Measurements from ENCODE around the gene RAP1GAP2.
"Not testable (repeated sequence)": the region's sequence is repeated elsewhere in the genome, so short reads cannot be mapped to it uniquely, and the experiment has no call there.

RAP1GAP2 gene

DNA sequence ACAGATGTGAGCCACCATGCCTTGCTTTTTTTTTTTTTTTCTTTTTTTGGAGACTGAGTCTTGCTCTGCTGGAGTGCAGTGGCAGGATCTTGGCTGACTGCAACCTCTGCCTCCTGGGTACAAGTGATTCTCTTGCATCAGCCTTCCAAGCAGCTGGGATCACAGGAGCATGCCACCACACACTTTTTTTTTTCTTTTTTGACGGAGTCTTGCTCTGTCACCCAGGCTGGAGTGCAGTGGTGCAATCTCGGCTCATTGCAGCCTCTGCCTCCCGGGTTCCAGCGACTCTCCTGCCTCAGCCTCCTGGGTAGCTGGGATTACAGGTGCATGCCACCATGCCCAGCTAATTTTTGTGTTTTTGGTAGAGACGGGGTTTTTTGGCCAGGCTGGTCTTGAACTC lies 23.1 kb downstream of the RAP1GAP2 start:
- H3K27ac ChIP-seq (ENCODE audit: low read depth, low read length); H3K9ac ChIP-seq (ENCODE audit: low read depth, low read length); H3K27me3 ChIP-seq (ENCODE audit: control insufficient read depth, insufficient read depth, low read length); H3K4me1 ChIP-seq (ENCODE audit: control insufficient read depth, insufficient read depth, low read length); H3K36me3 ChIP-seq (ENCODE audit: control insufficient read depth, insufficient read depth, low read length); H3K4me3 ChIP-seq (ENCODE audit: low read depth, low read length); H3K9me3 ChIP-seq (ENCODE audit: control insufficient read depth, insufficient read depth, low read length): not testable (repeated sequence)

DNA sequence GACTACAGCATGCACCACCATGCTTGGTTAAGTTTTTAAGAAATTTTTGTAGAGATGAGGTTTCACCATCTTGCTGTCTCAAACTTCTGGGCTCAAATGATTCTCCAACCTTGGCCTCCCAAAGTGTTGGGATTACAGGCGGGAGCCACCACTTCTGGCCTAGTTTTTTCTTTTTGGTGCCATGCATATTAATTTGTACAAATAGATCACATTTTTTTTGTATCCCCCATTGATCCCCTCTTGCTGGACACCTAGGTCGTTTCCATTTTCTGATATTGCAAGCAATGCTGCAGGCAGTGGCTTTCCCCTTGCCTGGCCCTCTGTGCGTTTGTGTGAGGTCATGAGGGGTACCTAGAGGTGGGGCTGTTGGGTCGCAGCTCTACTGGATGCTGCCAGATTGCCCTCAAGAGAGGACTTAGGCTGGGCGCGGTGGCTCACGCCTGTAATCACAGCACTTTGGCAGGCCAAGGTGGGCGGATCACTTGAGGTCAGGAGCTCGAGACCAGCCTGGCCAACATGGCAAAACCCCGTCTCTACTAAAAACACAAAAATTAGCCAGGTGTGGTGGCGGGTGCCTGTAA lies 23.8 kb downstream of the RAP1GAP2 start:
- Histone ChIP-seq H3K36me3 (ENCODE audit: control insufficient read depth, insufficient read depth, low read length) (no peaks in the 10 kb centered on the region), H3K4me1 (ENCODE audit: control insufficient read depth, insufficient read depth, low read length) (no peaks in the 10 kb centered on the region), H3K9me3 (ENCODE audit: control insufficient read depth, insufficient read depth, low read length) (no peaks in the 10 kb centered on the region), H3K4me3 (ENCODE audit: low read depth, low read length) (no peak overlapping the region), H3K27me3 (ENCODE audit: control insufficient read depth, insufficient read depth, low read length) (no peaks in the 10 kb centered on the region), H3K27ac (ENCODE audit: low read depth, low read length) (no peak overlapping the region), H3K9ac (ENCODE audit: low read depth, low read length) (no peak overlapping the region)

DNA sequence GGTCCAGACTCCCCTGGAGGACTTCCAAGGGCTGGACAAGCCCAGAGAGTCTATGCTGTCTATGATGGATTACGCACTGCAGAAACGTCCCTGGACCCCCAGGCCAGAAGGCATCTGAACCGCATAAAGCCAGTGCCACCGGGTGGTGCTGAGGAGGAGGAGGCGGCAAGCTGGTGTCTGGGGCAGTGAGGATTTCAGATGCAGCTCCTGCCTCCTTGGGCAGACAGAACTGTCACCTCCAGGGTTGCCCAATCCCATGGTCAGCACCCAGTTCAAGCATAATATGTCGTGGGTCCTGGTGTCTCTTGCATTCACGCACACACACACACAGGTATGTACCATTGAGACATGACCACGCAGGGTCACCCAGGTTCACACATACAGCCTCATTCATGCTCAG lies 25.6 kb downstream of the RAP1GAP2 start:
- no peaks in the 10 kb centered on the region for H3K4me1 ChIP-seq (ENCODE audit: control insufficient read depth, insufficient read depth, low read length)
- H3K36me3 ChIP-seq (ENCODE audit: control insufficient read depth, insufficient read depth, low read length): no peaks in the 10 kb centered on the region
- no peaks in the 10 kb centered on the region for H3K9me3 ChIP-seq (ENCODE audit: control insufficient read depth, insufficient read depth, low read length)
- no peaks in the 10 kb centered on the region for H3K27me3 ChIP-seq (ENCODE audit: control insufficient read depth, insufficient read depth, low read length)
- no peak overlapping the region for H3K4me3 ChIP-seq (ENCODE audit: low read depth, low read length)
- no peak overlapping the region for H3K27ac ChIP-seq (ENCODE audit: low read depth, low read length)
- no peak overlapping the region for H3K9ac ChIP-seq (ENCODE audit: low read depth, low read length)

DNA sequence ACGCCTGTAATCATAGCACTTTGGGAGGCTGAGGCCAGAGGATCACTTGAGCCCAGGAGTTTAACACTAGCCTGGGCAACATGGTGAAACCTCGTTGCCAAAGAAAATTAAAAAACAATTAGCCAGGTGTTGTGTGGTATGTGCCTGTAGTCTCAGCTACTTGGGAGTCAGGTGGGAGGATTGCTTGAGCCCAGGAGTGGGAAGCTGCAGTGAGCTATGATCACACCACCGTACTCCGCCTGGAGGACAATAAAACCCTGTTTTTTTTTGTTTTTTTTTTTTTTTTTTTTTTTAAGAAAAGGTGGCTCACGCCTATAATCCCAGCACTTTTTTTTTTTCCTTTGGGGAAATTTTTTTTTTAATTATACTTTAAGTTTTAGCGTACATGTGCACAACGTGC lies 26.1 kb downstream of the RAP1GAP2 start:
- H3K27ac ChIP-seq (ENCODE audit: low read depth, low read length): no peak overlapping the region
- no peak overlapping the region for H3K4me3 ChIP-seq (ENCODE audit: low read depth, low read length)
- no peaks in the 10 kb centered on the region for H3K4me1 ChIP-seq (ENCODE audit: control insufficient read depth, insufficient read depth, low read length)
- no peaks in the 10 kb centered on the region for H3K27me3 ChIP-seq (ENCODE audit: control insufficient read depth, insufficient read depth, low read length)
- no peaks in the 10 kb centered on the region for H3K36me3 ChIP-seq (ENCODE audit: control insufficient read depth, insufficient read depth, low read length)
- H3K9ac ChIP-seq (ENCODE audit: low read depth, low read length): no peak overlapping the region
- no peaks in the 10 kb centered on the region for H3K9me3 ChIP-seq (ENCODE audit: control insufficient read depth, insufficient read depth, low read length)

GRCh38 chr17:2825253-2825970 lies 29.2 kb downstream of the RAP1GAP2 start:
- Histone ChIP-seq H3K36me3 (ENCODE audit: control insufficient read depth, insufficient read depth, low read length) (no peaks in the 10 kb centered on the region), H3K27ac (ENCODE audit: low read depth, low read length) (no peak overlapping the region), H3K9ac (ENCODE audit: low read depth, low read length) (no peak overlapping the region), H3K27me3 (ENCODE audit: control insufficient read depth, insufficient read depth, low read length) (no peaks in the 10 kb centered on the region), H3K4me1 (ENCODE audit: control insufficient read depth, insufficient read depth, low read length) (peaks cover 3% of the 10 kb centered on the region), H3K9me3 (ENCODE audit: control insufficient read depth, insufficient read depth, low read length) (no peaks in the 10 kb centered on the region), H3K4me3 (ENCODE audit: low read depth, low read length) (no peak overlapping the region)

- no peaks in the 10 kb centered on the region for H3K9me3 ChIP-seq (ENCODE audit: control insufficient read depth, insufficient read depth, low read length)
- no peak overlapping the region for H3K4me3 ChIP-seq (ENCODE audit: low read depth, low read length)
- H3K36me3 ChIP-seq (ENCODE audit: control insufficient read depth, insufficient read depth, low read length): no peaks in the 10 kb centered on the region
- H3K4me1 ChIP-seq (ENCODE audit: control insufficient read depth, insufficient read depth, low read length): peaks cover 3% of the 10 kb centered on the region
- H3K27me3 ChIP-seq (ENCODE audit: control insufficient read depth, insufficient read depth, low read length): no peaks in the 10 kb centered on the region
- no peak overlapping the region for H3K9ac ChIP-seq (ENCODE audit: low read depth, low read length)
- no peak overlapping the region for H3K27ac ChIP-seq (ENCODE audit: low read depth, low read length)
Measured at GRCh38 chr17:2828397-2829038, 32.3 kb downstream of the RAP1GAP2 start.

DNA sequence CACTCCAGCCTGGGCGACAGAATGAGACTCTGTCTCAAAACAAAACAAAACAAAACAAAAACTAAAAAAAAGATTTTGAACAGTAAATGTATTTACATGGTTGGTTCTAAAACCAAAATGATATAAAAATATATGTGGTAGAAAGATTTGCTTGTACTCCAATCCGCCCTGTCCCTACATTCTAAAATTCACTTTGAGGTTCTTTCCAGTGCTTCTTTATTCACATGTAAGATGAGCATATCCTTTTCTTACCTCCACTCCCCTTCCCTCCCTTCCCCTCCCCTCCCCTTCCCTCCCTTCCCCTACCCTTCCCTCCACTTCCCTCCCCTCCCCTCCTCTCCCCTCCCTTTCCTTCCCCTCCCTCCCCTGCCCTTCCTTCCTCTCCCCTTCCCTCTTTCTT lies 34.4 kb downstream of the RAP1GAP2 start:
- no peak overlapping the region for H3K9ac ChIP-seq (ENCODE audit: low read depth, low read length)
- peaks cover 3% of the 10 kb centered on the region for H3K4me1 ChIP-seq (ENCODE audit: control insufficient read depth, insufficient read depth, low read length)
- no peak overlapping the region for H3K4me3 ChIP-seq (ENCODE audit: low read depth, low read length)
- H3K9me3 ChIP-seq (ENCODE audit: control insufficient read depth, insufficient read depth, low read length): no peaks in the 10 kb centered on the region
- no peaks in the 10 kb centered on the region for H3K36me3 ChIP-seq (ENCODE audit: control insufficient read depth, insufficient read depth, low read length)
- H3K27me3 ChIP-seq (ENCODE audit: control insufficient read depth, insufficient read depth, low read length): no peaks in the 10 kb centered on the region
- H3K27ac ChIP-seq (ENCODE audit: low read depth, low read length): no peak overlapping the region

DNA sequence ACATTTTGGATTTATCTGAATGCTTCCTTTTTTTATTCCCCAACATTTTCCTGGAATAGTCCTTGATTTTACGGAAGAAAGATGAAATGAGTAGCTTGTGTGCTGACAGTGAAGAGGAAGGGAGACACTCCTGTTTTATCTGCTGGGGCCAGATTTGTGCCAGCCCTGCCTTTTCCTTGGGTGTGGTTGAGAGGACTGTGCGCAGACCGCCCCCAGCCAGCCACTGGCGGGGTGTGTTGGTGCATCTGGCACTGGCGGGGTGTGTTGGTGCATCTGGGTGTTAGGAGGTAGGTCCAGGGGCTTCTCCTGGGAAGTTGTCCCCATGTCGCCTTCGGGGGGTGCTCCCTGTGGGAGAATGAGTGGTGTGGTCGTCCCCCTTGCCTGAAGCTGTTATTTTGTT lies 39.5 kb downstream of the RAP1GAP2 start:
- H3K36me3 ChIP-seq (ENCODE audit: control insufficient read depth, insufficient read depth, low read length): no peaks in the 10 kb centered on the region
- no peak overlapping the region for H3K27ac ChIP-seq (ENCODE audit: low read depth, low read length)
- H3K9ac ChIP-seq (ENCODE audit: low read depth, low read length): no peak overlapping the region

DNA sequence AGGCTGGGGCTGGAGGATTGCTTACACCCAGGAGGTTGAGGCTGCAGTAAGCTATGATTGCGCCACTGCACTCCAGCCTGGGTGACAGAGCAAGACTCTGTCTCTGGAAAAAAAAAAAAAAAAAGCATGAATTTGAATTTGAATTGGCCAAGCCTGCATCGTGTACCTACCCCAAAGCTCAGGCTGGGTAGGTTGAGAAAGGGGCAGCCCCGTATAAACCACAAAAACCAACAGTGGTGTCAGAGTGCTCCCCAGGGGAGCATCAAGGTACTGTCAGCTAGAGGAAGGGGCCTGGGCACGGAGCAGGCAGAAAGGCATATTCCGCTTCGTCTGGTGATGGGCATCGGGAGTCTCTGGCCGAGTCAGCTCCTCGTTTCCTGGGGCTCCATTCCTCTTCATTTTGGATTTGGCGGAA lies 40.9 kb downstream of the RAP1GAP2 start:
- no peaks in the 10 kb centered on the region for H3K36me3 ChIP-seq (ENCODE audit: control insufficient read depth, insufficient read depth, low read length)
- H3K27ac ChIP-seq (ENCODE audit: low read depth, low read length): no peak overlapping the region
- no peaks in the 10 kb centered on the region for H3K4me1 ChIP-seq (ENCODE audit: control insufficient read depth, insufficient read depth, low read length)
- H3K9me3 ChIP-seq (ENCODE audit: control insufficient read depth, insufficient read depth, low read length): no peaks in the 10 kb centered on the region
- H3K27me3 ChIP-seq (ENCODE audit: control insufficient read depth, insufficient read depth, low read length): no peaks in the 10 kb centered on the region
- no peak overlapping the region for H3K4me3 ChIP-seq (ENCODE audit: low read depth, low read length)
- no peak overlapping the region for H3K9ac ChIP-seq (ENCODE audit: low read depth, low read length)

More for the DNA sequence above, 39.5 kb downstream of the RAP1GAP2 start:
- no peak overlapping the region for H3K4me3 ChIP-seq (ENCODE audit: low read depth, low read length)
- H3K9me3 ChIP-seq (ENCODE audit: control insufficient read depth, insufficient read depth, low read length): no peaks in the 10 kb centered on the region
- no peaks in the 10 kb centered on the region for H3K27me3 ChIP-seq (ENCODE audit: control insufficient read depth, insufficient read depth, low read length)
- H3K4me1 ChIP-seq (ENCODE audit: control insufficient read depth, insufficient read depth, low read length): no peaks in the 10 kb centered on the region

GRCh38 chr17:2841606-2842005 lies 45.4 kb downstream of the RAP1GAP2 start:
- H3K4me1 ChIP-seq (ENCODE audit: control insufficient read depth, insufficient read depth, low read length): peaks cover 9% of the 10 kb centered on the region
- H3K27me3 ChIP-seq (ENCODE audit: control insufficient read depth, insufficient read depth, low read length): no peaks in the 10 kb centered on the region
- H3K9me3 ChIP-seq (ENCODE audit: control insufficient read depth, insufficient read depth, low read length): no peaks in the 10 kb centered on the region
- no peaks in the 10 kb centered on the region for H3K36me3 ChIP-seq (ENCODE audit: control insufficient read depth, insufficient read depth, low read length)
- no peak overlapping the region for H3K4me3 ChIP-seq (ENCODE audit: low read depth, low read length)
- H3K9ac ChIP-seq (ENCODE audit: low read depth, low read length): no peak overlapping the region
- no peak overlapping the region for H3K27ac ChIP-seq (ENCODE audit: low read depth, low read length)

DNA sequence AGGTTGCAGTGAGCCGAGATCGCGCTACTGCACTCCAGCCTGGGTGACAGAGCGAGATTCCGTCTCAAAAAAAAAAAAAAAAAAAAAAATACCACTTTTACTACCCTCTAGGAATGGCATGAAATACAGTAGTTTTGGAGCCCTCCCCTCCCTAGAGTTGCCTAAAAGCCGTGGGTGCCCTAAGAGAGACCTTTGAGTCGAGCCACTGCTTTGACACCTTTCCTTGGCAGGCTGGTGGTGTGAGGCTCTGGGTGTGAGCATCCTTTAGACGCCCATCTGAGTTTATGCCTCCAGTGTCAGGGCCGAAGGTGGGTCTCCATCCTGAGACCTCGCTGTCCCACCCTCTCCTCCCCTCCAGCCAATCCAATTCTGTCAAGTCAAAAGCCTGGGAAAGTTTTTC lies 46.2 kb downstream of the RAP1GAP2 start:
- Histone ChIP-seq H3K36me3 (ENCODE audit: control insufficient read depth, insufficient read depth, low read length) (no peaks in the 10 kb centered on the region), H3K9ac (ENCODE audit: low read depth, low read length) (no peak overlapping the region), H3K9me3 (ENCODE audit: control insufficient read depth, insufficient read depth, low read length) (no peaks in the 10 kb centered on the region), H3K27ac (ENCODE audit: low read depth, low read length) (no peak overlapping the region), H3K27me3 (ENCODE audit: control insufficient read depth, insufficient read depth, low read length) (no peaks in the 10 kb centered on the region), H3K4me1 (ENCODE audit: control insufficient read depth, insufficient read depth, low read length) (peaks cover 12% of the 10 kb centered on the region), H3K4me3 (ENCODE audit: low read depth, low read length) (no peak overlapping the region)
